ENCODE measurements around the gene MACROD2.

Gene MACROD2

GRCh38 chr20:15867899-15868298, 1872.6 kb downstream of the MACROD2 start:
- TF ChIP-seq CTCF (IDR thresholded peaks at IDR 0.05) (peak; percentile 23), ZFX (IDR thresholded peaks at IDR 0.05; ENCODE audit: borderline replicate concordance) (no peak)
- H3K27ac ChIP-seq, result no peak overlapping the region

GRCh38 chr20:15875446-15875845, 1880.1 kb downstream of the MACROD2 start:
- no peak overlapping the region for H3K27ac ChIP-seq
- TF ChIP-seq CTCF (IDR thresholded peaks at IDR 0.05) (no peak), ZFX (IDR thresholded peaks at IDR 0.05; ENCODE audit: borderline replicate concordance) (no peak)

DNA sequence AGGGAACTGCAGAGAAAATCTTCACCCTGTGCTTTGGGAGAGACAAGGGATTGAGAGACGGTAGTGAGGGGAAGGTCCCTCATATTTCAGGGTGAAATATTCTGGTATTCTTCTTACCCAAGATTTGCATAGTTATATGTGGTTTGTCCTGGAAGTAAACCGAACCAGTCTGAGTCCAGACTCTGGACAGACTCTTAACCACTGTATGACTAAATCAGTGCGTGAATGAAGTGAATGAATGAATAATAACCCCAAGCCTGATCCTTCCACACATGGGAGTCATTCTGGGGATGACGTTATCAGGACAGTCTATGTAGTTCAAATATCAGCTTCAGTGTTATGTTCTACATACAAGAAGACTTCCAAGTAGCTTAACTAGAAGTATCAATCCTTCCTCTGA, 1887.2 kb downstream of the MACROD2 start:
- TF ChIP-seq CTCF (IDR thresholded peaks at IDR 0.05), result no peak
- no peak for TF ChIP-seq ZFX (IDR thresholded peaks at IDR 0.05; ENCODE audit: borderline replicate concordance)
- H3K27ac ChIP-seq, result no peak overlapping the region

- H3K27ac ChIP-seq, result no peak overlapping the region
- TF ChIP-seq ZFX (IDR thresholded peaks at IDR 0.05; ENCODE audit: borderline replicate concordance) (no peak), CTCF (IDR thresholded peaks at IDR 0.05) (no peak)
These were observed 1890.9 kb downstream of the MACROD2 start for GRCh38 chr20:15886250-15886649.

GRCh38 chr20:15887387-15887786, 1892.1 kb downstream of the MACROD2 start:
- no peak overlapping the region for H3K27ac ChIP-seq
- no peak for TF ChIP-seq ZFX (IDR thresholded peaks at IDR 0.05; ENCODE audit: borderline replicate concordance)
- TF ChIP-seq CTCF (IDR thresholded peaks at IDR 0.05), result no peak

GRCh38 chr20:15889061-15889460, 1893.7 kb downstream of the MACROD2 start:
- TF ChIP-seq CTCF (IDR thresholded peaks at IDR 0.05) (no peak), ZFX (IDR thresholded peaks at IDR 0.05; ENCODE audit: borderline replicate concordance) (no peak)
- H3K27ac ChIP-seq, result no peak overlapping the region

GRCh38 chr20:15889514-15890256, 1894.4 kb downstream of the MACROD2 start:
- TF ChIP-seq ZFX (IDR thresholded peaks at IDR 0.05; ENCODE audit: borderline replicate concordance), result no peak
- no peak for TF ChIP-seq CTCF (IDR thresholded peaks at IDR 0.05)

More at GRCh38 chr20:15889514-15890256, 1894.4 kb downstream of the MACROD2 start:
- no peak overlapping the region for H3K27ac ChIP-seq
